HepG2 (cell line): Measurements from ENCODE around the gene CCDC106. TPM values are rescaled to one million over a fixed set of nuclear protein-coding genes. Genes with fewer than 3 reads are reported as not detected.
A peak's percentile ranks its signal among the peaks of the same experiment; 100 is the strongest.

Source experiments
- CHCHD3 ChIP-seq: sonication (generic); formaldehyde crosslinking; IDR thresholded peaks from 2 replicates; pipeline ENCODE4 v1.8.0; 2022; ENCODE audit warnings: mild to moderate bottlenecking, missing genetic modification reagents, moderate library complexity
- GABPA ChIP-seq, 2 experiments: IDR thresholded peaks; 2 replicates each; pipeline ENCODE4 v1.6.1; 2011 to 2016; ENCODE audit warnings: low read depth in 2 of 2, low read length in 1 of 2, missing biosample characterization in 1 of 2, missing genetic modification characterization in 1 of 2
- JDP2 ChIP-seq: sonication (generic); formaldehyde crosslinking; IDR thresholded peaks from 2 replicates; pipeline ENCODE4 v1.8.1; 2022; ENCODE audit warnings: missing genetic modification reagents, borderline replicate concordance
- MEIS1 ChIP-seq: sonication (generic); formaldehyde crosslinking; IDR thresholded peaks from 2 replicates; pipeline ENCODE4 v1.9.0; 2021; ENCODE audit warnings: mild to moderate bottlenecking, missing genetic modification reagents, moderate library complexity, borderline replicate concordance
- SALL2 ChIP-seq: sonication (generic); formaldehyde crosslinking; IDR thresholded peaks from 2 replicates; pipeline ENCODE4 v1.8.1; 2023; ENCODE audit warnings: mild to moderate bottlenecking, missing genetic modification reagents, inconsistent platforms
- SIX1 ChIP-seq: sonication (generic); formaldehyde crosslinking; IDR thresholded peaks from 2 replicates; pipeline ENCODE4 v1.4.0; 2020; ENCODE audit warnings: missing genetic modification reagents, borderline replicate concordance
- ZBTB20 ChIP-seq: sonication (generic); formaldehyde crosslinking; IDR thresholded peaks from 2 replicates; pipeline ENCODE4 v1.8.1; 2023; ENCODE audit warnings: missing genetic modification reagents, low read depth, mild to moderate bottlenecking, borderline replicate concordance
- ZFP36L2 ChIP-seq: sonication (generic); formaldehyde crosslinking; IDR thresholded peaks from 2 replicates; pipeline ENCODE4 v1.4.0; 2020; ENCODE audit warnings: missing genetic modification reagents
- ZNF879 ChIP-seq: sonication (generic); formaldehyde crosslinking; IDR thresholded peaks from 2 replicates; pipeline ENCODE4 v1.8.1; 2023; ENCODE audit warnings: missing genetic modification reagents
- ZSCAN22 ChIP-seq: sonication (generic); formaldehyde crosslinking; IDR thresholded peaks from 2 replicates; pipeline ENCODE4 v1.4.0; 2020; ENCODE audit warnings: mild to moderate bottlenecking, missing genetic modification reagents
- ZSCAN29 ChIP-seq: sonication (generic); formaldehyde crosslinking; conservative IDR thresholded peaks from 2 replicates; pipeline ENCODE4 v1.4.0; 2020; ENCODE audit warnings: mild to moderate bottlenecking, missing genetic modification reagents
- polyA plus RNA-seq, 8 experiments: library from polyadenylated mRNA; depleted of rRNA in 3 of 8; stranded (reverse) in 7 of 8; unstranded in 1 of 8; fragments of >200 nt; fragmentation: Illumina TruSeq in 4 of 8; extraction: Trizol in 4 of 8; gene quantifications; 2 replicates each; pipeline versions ENCODE4 v1.2.1 to v1.2.3, GENCODE V29; 2011 to 2016; ENCODE audit warnings: low read depth in 4 of 8, missing spikeins in 1 of 8, mixed read lengths in 1 of 8; ENCODE audit not compliant: insufficient read depth in 1 of 8
- total RNA-seq, 5 experiments: library from RNA; depleted of rRNA; stranded (reverse); fragments of >200 nt; fragmentation: Illumina TruSeq; extraction: Trizol; gene quantifications; 2 replicates each; pipeline ENCODE4 v1.2.3, GENCODE V29; 2016; ENCODE audit warnings: low read depth in 1 of 5
- TF ChIP-seq, protein P1 (sequence below): IDR thresholded peaks from 2 replicates; pipeline ENCODE4 v1.6.1; 2018; ENCODE audit warnings: missing genetic modification reagents, mild to moderate bottlenecking, missing compliant biosample characterization
- TF ChIP-seq, protein P2 (sequence below): sonication (generic); formaldehyde crosslinking; IDR thresholded peaks from 2 replicates; pipeline ENCODE4 v1.9.0; 2022; ENCODE audit warnings: low read depth, missing genetic modification reagents
- TF ChIP-seq, protein P3 (sequence below): sonication (generic); formaldehyde crosslinking; IDR thresholded peaks from 2 replicates; pipeline ENCODE4 v1.4.0; 2020; ENCODE audit warnings: missing genetic modification reagents
- TF ChIP-seq, protein P4 (sequence below), 2 experiments: sonication (generic) in 1 of 2; formaldehyde crosslinking in 1 of 2; IDR thresholded peaks; 2 replicates each; pipeline versions ENCODE4 v1.6.1 to v1.9.0; 2014 to 2022; ENCODE audit warnings: antibody characterized with exemption in 1 of 2, borderline replicate concordance in 1 of 2, inconsistent platforms in 1 of 2, low read depth in 1 of 2, missing genetic modification reagents in 1 of 2
- TF ChIP-seq, protein P5 (sequence below): sonication (generic); formaldehyde crosslinking; IDR thresholded peaks from 2 replicates; pipeline ENCODE4 v1.4.0; 2020; ENCODE audit warnings: missing genetic modification reagents

CCDC106 gene
- total and polyA plus RNA-seq, 2 of the 13 experiments (the other 11 are each of a cell fraction or from before 2014, with no cell fraction given), result 4.7 to 8.8 TPM

DNA sequence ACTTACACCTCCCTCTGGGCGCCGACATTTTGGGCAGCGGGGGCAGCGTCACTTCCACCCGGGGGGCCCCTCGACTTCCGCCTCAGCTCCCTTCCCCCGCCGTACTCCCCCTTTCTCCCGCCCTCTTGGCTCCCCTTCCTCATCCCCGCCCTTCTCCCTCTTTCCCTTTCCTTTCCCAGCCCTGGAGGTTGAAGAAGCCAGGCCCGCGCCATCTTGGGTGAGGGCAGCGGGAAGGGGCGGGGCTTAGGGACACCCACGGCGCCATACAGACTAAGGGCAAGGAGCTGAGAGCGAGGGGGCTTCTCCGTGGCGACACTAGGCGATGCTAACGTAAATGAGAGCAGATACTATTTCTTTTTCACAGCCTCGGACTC lies 48.6 kb upstream of the CCDC106 start, which contains the start of gene FIZ1 (continued):
- TF ChIP-seq ZSCAN29 (CRISPR knock-in tag) (no peak; the same call in 1 of the 2 replicates), ZNF879 (CRISPR knock-in tag) (0 out of 2 replicates have a peak, but pooled peaks have one; percentile 51), ZBTB20 (no peak), CHCHD3 (CRISPR knock-in tag) (no peak), ZFP36L2 (CRISPR knock-in tag) (no peak), MEIS1 (CRISPR knock-in tag) (peak; percentile 42; the same call in 1 of the 2 replicates), ZSCAN22 (no peak), SIX1 (CRISPR knock-in tag) (no peak), SALL2 (CRISPR knock-in tag) (0 out of 2 replicates have a peak, but pooled peaks have one; percentile 81), GABPA (IDR thresholded peaks at IDR 0.05; ENCODE audit: low read depth, low read length) (peak; percentile 82), GABPA (CRISPR knock-in tag; IDR thresholded peaks at IDR 0.05; ENCODE audit: low read depth) (peak; percentile 92), JDP2 (CRISPR knock-in tag) (no peak)
- TF ChIP-seq, protein P1, sequence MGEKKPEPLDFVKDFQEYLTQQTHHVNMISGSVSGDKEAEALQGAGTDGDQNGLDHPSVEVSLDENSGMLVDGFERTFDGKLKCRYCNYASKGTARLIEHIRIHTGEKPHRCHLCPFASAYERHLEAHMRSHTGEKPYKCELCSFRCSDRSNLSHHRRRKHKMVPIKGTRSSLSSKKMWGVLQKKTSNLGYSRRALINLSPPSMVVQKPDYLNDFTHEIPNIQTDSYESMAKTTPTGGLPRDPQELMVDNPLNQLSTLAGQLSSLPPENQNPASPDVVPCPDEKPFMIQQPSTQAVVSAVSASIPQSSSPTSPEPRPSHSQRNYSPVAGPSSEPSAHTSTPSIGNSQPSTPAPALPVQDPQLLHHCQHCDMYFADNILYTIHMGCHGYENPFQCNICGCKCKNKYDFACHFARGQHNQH (CRISPR knock-in tag), result no peak; the same call in 1 of the 2 replicates
- TF ChIP-seq, protein P2, sequence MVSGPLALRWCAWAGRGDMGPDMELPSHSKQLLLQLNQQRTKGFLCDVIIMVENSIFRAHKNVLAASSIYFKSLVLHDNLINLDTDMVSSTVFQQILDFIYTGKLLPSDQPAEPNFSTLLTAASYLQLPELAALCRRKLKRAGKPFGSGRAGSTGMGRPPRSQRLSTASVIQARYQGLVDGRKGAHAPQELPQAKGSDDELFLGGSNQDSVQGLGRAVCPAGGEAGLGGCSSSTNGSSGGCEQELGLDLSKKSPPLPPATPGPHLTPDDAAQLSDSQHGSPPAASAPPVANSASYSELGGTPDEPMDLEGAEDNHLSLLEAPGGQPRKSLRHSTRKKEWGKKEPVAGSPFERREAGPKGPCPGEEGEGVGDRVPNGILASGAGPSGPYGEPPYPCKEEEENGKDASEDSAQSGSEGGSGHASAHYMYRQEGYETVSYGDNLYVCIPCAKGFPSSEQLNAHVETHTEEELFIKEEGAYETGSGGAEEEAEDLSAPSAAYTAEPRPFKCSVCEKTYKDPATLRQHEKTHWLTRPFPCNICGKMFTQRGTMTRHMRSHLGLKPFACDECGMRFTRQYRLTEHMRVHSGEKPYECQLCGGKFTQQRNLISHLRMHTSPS, result no peak
- TF ChIP-seq, protein P3, sequence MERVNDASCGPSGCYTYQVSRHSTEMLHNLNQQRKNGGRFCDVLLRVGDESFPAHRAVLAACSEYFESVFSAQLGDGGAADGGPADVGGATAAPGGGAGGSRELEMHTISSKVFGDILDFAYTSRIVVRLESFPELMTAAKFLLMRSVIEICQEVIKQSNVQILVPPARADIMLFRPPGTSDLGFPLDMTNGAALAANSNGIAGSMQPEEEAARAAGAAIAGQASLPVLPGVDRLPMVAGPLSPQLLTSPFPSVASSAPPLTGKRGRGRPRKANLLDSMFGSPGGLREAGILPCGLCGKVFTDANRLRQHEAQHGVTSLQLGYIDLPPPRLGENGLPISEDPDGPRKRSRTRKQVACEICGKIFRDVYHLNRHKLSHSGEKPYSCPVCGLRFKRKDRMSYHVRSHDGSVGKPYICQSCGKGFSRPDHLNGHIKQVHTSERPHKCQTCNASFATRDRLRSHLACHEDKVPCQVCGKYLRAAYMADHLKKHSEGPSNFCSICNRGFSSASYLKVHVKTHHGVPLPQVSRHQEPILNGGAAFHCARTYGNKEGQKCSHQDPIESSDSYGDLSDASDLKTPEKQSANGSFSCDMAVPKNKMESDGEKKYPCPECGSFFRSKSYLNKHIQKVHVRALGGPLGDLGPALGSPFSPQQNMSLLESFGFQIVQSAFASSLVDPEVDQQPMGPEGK (CRISPR knock-in tag), result peak; percentile 90
- TF ChIP-seq, protein P4, sequence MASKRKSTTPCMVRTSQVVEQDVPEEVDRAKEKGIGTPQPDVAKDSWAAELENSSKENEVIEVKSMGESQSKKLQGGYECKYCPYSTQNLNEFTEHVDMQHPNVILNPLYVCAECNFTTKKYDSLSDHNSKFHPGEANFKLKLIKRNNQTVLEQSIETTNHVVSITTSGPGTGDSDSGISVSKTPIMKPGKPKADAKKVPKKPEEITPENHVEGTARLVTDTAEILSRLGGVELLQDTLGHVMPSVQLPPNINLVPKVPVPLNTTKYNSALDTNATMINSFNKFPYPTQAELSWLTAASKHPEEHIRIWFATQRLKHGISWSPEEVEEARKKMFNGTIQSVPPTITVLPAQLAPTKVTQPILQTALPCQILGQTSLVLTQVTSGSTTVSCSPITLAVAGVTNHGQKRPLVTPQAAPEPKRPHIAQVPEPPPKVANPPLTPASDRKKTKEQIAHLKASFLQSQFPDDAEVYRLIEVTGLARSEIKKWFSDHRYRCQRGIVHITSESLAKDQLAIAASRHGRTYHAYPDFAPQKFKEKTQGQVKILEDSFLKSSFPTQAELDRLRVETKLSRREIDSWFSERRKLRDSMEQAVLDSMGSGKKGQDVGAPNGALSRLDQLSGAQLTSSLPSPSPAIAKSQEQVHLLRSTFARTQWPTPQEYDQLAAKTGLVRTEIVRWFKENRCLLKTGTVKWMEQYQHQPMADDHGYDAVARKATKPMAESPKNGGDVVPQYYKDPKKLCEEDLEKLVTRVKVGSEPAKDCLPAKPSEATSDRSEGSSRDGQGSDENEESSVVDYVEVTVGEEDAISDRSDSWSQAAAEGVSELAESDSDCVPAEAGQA (IDR thresholded peaks at IDR 0.05; ENCODE audit: low read depth), result peak; percentile 95
- TF ChIP-seq, protein P4 (CRISPR knock-in tag; IDR thresholded peaks at IDR 0.05; ENCODE audit: borderline replicate concordance), result no peak
- TF ChIP-seq, protein P5, sequence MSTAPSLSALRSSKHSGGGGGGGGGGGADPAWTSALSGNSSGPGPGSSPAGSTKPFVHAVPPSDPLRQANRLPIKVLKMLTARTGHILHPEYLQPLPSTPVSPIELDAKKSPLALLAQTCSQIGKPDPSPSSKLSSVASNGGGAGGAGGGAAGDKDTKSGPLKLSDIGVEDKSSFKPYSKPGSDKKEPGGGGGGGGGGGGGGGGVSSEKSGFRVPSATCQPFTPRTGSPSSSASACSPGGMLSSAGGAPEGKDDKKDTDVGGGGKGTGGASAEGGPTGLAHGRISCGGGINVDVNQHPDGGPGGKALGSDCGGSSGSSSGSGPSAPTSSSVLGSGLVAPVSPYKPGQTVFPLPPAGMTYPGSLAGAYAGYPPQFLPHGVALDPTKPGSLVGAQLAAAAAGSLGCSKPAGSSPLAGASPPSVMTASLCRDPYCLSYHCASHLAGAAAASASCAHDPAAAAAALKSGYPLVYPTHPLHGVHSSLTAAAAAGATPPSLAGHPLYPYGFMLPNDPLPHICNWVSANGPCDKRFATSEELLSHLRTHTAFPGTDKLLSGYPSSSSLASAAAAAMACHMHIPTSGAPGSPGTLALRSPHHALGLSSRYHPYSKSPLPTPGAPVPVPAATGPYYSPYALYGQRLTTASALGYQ (CRISPR knock-in tag), result no peak
